GM18499 (cell line): ENCODE results near the gene RABEP2.

Experiments
- ATAC-seq: cut with Tn5 transposase; IDR thresholded peaks from one replicate; pipeline ENCODE4 v1.9.1; 2021; ENCODE audit warnings: moderate number of reproducible peaks; ENCODE audit not compliant: insufficient read depth, unreplicated experiment

RABEP2 gene

GRCh38 chr16:28863929-28864793, 60.9 kb downstream of the RABEP2 start:
- no peak for ATAC-seq

DNA sequence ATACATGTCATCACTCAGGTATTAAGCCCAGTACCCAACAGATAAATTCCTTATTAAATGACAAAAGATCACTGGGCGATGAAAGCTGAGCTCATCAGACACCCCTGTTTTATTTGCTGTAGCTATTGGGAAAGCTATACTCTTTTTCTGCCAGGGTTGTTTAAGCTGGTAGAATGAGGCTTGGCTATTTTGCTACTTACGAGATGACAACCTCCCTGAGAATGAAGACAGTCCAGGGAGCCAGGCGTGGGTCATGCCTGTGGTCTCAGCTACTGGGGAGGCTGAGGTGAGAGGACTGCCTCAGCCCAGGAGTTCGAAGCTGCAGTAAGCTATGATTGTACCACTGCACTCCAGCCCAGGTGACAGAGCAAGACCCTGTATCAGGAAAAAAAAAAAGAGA, 65.7 kb downstream of the RABEP2 start:
- ATAC-seq, result no peak

- no peak for ATAC-seq
Observed at GRCh38 chr16:28858421-28858820, 66.6 kb downstream of the RABEP2 start.
